ENCODE measurements around the gene CYP8B1.

DNA sequence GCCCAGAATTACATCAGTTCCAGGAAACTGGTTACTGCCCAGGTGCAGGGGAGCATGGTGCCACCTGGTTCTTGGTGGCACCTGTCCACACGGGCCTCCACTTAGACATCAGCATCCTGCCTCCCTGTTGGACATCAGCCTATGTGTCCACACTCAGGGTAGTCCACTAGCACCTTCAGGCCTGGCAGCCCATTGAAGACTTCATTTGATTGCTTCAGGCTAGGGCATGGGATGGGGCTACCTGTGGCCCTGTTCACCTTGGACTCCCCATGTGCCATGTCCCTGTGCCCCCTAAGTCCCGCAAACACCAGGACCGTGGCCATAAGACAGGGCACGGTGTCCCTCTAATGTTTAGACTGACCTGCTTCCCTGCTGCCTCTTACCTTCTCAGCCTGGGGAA, 30.9 kb downstream of the CYP8B1 start:
- TF ChIP-seq EZH2 (IDR thresholded peaks at IDR 0.05; ENCODE audit: insufficient read depth, poor library complexity, severe bottlenecking) (no peak), EZH2phosphoT487 (IDR thresholded peaks at IDR 0.05; ENCODE audit: insufficient read depth, low read depth) (no peak)
